ENCODE data around the gene MYCN. TPM values are rescaled to one million over a fixed set of nuclear protein-coding genes. Genes with fewer than 3 reads are reported as not detected.
"Not testable (repeated sequence)": the region's sequence is repeated elsewhere in the genome, so short reads cannot be mapped to it uniquely, and the experiment has no call there.

Gene MYCN
- total RNA-seq, 1 experiment from 2014 or later = 54.4 TPM

DNA sequence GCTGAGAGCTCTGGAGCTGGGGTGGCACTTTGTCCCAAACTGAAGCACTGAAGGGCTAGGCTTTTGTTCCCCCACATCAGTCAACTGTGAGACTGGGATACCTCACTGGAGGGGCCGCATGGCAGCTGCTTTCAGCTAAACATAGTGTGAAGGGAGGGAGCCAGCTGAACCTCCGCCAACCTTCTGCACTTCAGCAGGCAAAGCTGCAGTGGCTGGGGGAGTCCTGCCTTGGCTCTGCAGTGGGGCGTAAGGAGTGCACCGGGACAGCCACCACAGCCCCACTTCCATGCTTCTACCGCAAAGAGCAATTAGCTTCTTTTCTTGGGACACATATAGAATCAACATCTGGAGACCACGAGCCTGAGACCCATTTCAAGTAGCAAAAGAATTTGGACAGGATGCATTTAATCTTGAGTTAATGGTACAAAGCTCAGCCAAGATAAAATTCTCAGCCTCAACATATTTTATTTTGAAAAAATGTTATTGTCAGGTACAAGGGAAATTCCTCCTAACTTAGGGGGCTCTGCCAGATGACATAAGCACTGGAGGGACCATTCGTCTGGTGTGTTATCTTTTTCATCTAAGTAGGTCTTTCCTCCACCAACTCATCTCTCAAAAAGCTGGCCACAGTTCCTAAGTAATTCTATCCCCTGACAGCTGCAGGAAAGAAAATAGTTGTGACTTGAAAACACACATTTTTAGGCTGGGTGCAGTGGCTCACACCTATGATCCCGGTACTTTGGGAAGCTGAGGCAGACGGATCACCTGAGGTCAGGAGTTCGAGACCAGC, 25.6 kb upstream of the MYCN start:
- H3K27ac Mint-ChIP-seq (ENCODE audit: unreplicated experiment) = no peak overlapping the region
- ChIA-PET POLR2A (no interaction called here), CTCF (no interaction called here)
- peaks cover 25% of the 10 kb centered on the region for H3K4me1 ChIP-seq
- H3K36me3 Mint-ChIP-seq (ENCODE audit: insufficient read depth, unreplicated experiment) = no peaks in the 10 kb centered on the region
- no peaks in the 10 kb centered on the region for H3K36me3 ChIP-seq (ENCODE audit: control insufficient read depth, insufficient read depth, low read length)
- intact Hi-C loops (cut with micrococcal nuclease; ENCODE audit: unreplicated experiment) = loop anchor here (5.0 kb wide), 1 partner anchor 117 kb away; no protein-coding TSS in a partner anchor
- no peaks in the 10 kb centered on the region for H3K27me3 Mint-ChIP-seq (ENCODE audit: insufficient read depth, unreplicated experiment)
- H3K4me3 ChIP-seq (ENCODE audit: low read depth, low read length) = no peak overlapping the region
- no peak for DNase-seq
- TF ChIP-seq, protein P1, sequence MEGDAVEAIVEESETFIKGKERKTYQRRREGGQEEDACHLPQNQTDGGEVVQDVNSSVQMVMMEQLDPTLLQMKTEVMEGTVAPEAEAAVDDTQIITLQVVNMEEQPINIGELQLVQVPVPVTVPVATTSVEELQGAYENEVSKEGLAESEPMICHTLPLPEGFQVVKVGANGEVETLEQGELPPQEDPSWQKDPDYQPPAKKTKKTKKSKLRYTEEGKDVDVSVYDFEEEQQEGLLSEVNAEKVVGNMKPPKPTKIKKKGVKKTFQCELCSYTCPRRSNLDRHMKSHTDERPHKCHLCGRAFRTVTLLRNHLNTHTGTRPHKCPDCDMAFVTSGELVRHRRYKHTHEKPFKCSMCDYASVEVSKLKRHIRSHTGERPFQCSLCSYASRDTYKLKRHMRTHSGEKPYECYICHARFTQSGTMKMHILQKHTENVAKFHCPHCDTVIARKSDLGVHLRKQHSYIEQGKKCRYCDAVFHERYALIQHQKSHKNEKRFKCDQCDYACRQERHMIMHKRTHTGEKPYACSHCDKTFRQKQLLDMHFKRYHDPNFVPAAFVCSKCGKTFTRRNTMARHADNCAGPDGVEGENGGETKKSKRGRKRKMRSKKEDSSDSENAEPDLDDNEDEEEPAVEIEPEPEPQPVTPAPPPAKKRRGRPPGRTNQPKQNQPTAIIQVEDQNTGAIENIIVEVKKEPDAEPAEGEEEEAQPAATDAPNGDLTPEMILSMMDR (IDR thresholded peaks at IDR 0.05; ENCODE audit: insufficient read depth in 1 of 2, low read depth in 1 of 2, low read length in 1 of 2, severe bottlenecking in 1 of 2, unreplicated experiment in 1 of 2) = no peak
- peaks cover 18% of the 10 kb centered on the region for H3K4me1 Mint-ChIP-seq (ENCODE audit: low read depth, unreplicated experiment)
- no peaks in the 10 kb centered on the region for H3K27me3 ChIP-seq (replicated peaks; ENCODE audit: control insufficient read depth, insufficient read depth, low read length)
- no peaks in the 10 kb centered on the region for H3K9me3 ChIP-seq
- no peak overlapping the region for H3K4me3 Mint-ChIP-seq (ENCODE audit: unreplicated experiment)
- BruUV-seq (replicated peaks) = no TSS peak
- no peaks in the 10 kb centered on the region for H3K9me3 Mint-ChIP-seq (ENCODE audit: unreplicated experiment)

DNA sequence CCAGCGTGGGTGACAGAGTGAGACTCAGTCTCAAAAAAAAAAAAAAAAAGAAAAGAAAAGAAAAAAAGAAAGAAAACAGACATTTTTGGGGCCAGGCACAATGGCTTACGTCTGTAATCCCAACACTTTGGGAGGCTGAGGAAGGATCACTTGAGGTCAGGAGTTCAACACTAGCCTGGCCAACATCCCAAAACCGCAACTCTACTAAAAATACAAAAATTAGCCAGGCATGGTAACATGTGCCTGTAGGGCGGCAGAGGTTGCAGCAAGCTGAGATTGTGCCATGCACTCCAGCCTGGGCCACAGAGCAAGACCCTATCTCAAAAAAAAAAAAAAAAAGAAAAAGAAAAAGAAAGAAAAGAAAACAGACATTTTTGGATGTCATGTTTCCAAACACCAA, 24.8 kb upstream of the MYCN start:
- H3K4me1 ChIP-seq = peaks cover 32% of the 10 kb centered on the region
- H3K4me3 Mint-ChIP-seq (ENCODE audit: unreplicated experiment); H3K27ac Mint-ChIP-seq (ENCODE audit: unreplicated experiment); H3K36me3 Mint-ChIP-seq (ENCODE audit: insufficient read depth, unreplicated experiment); DNase-seq; H3K36me3 ChIP-seq (ENCODE audit: control insufficient read depth, insufficient read depth, low read length); H3K4me3 ChIP-seq (ENCODE audit: low read depth, low read length); H3K27me3 ChIP-seq (replicated peaks; ENCODE audit: control insufficient read depth, insufficient read depth, low read length); POLR2A ChIA-PET; H3K9me3 ChIP-seq; H3K27me3 Mint-ChIP-seq (ENCODE audit: insufficient read depth, unreplicated experiment); intact Hi-C loops (cut with micrococcal nuclease; ENCODE audit: unreplicated experiment); H3K9me3 Mint-ChIP-seq (ENCODE audit: unreplicated experiment); BruUV-seq (replicated peaks); CTCF ChIA-PET: not testable (repeated sequence)
- peaks cover 26% of the 10 kb centered on the region for H3K4me1 Mint-ChIP-seq (ENCODE audit: low read depth, unreplicated experiment)

DNA sequence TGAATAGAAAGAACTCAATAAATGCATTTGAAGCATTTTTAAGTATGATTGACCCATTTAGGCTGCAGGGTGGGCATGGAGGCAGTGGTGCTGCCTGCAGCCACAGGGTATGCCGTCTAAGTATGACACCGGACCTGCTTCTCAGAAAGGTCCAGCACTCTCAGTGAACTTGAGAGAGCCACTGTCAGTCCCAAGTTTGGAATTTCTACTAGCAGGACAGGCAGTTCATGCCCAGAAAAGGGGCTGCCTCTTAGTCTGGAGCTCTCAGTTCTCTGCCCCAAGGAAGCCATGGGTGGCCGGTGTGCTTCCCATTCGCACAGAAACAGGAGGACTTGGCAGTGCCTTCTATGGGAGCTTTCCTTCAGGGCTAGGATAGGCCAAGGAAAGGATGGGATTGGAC, 24.0 kb upstream of the MYCN start:
- TF ChIP-seq, protein P1 (IDR thresholded peaks at IDR 0.05; ENCODE audit: insufficient read depth in 1 of 2, low read depth in 1 of 2, low read length in 1 of 2, severe bottlenecking in 1 of 2, unreplicated experiment in 1 of 2) = no peak
- BruUV-seq (replicated peaks) = no TSS peak
- H3K4me3 ChIP-seq (ENCODE audit: low read depth, low read length) = no peak overlapping the region
- H3K4me1 Mint-ChIP-seq (ENCODE audit: low read depth, unreplicated experiment) = peaks cover 31% of the 10 kb centered on the region
- no peaks in the 10 kb centered on the region for H3K36me3 Mint-ChIP-seq (ENCODE audit: insufficient read depth, unreplicated experiment)
- H3K27me3 Mint-ChIP-seq (ENCODE audit: insufficient read depth, unreplicated experiment) = no peaks in the 10 kb centered on the region
- ChIA-PET POLR2A (no interaction called here), CTCF (no interaction called here)
- H3K4me1 ChIP-seq = peaks cover 40% of the 10 kb centered on the region
- H3K4me3 Mint-ChIP-seq (ENCODE audit: unreplicated experiment) = no peak overlapping the region
- no peaks in the 10 kb centered on the region for H3K9me3 ChIP-seq
- no peaks in the 10 kb centered on the region for H3K9me3 Mint-ChIP-seq (ENCODE audit: unreplicated experiment)
- DNase-seq = no peak
- no peaks in the 10 kb centered on the region for H3K36me3 ChIP-seq (ENCODE audit: control insufficient read depth, insufficient read depth, low read length)
- no peak overlapping the region for H3K27ac Mint-ChIP-seq (ENCODE audit: unreplicated experiment)
- no peaks in the 10 kb centered on the region for H3K27me3 ChIP-seq (replicated peaks; ENCODE audit: control insufficient read depth, insufficient read depth, low read length)
- intact Hi-C loops (cut with micrococcal nuclease; ENCODE audit: unreplicated experiment) = no loop called here

Measured in Caco-2 (cell line).